ENCODE measurements around the gene OR52H1. TPM values are rescaled to one million over a fixed set of nuclear protein-coding genes. Genes with fewer than 3 reads are reported as not detected.

Gene OR52H1
- total and polyA plus RNA-seq, 9 of the 15 experiments (the other 6 are each of a cell fraction or from before 2014, with no cell fraction given) = 0.15 TPM; not detected in 8

GRCh38 chr11:5500393-5500801 is 47.9 kb downstream of the OR52H1 start (continued):
- TF ChIP-seq ATF2 (CRISPR knock-in tag; IDR thresholded peaks at IDR 0.05) (no peak), ZNF212 (CRISPR knock-in tag; IDR thresholded peaks at IDR 0.05) (no peak), ZNF57 (CRISPR knock-in tag; IDR thresholded peaks at IDR 0.05) (no peak), ZNF134 (CRISPR knock-in tag; conservative IDR thresholded peaks at IDR 0.05) (no peak), SRSF1 (IDR thresholded peaks at IDR 0.05; ENCODE audit: low read depth, low read length) (no peak), AFF1 (IDR thresholded peaks at IDR 0.05; ENCODE audit: low read depth in 1 of 2, partially characterized antibody in 2 of 2) (no peak), PPARD (CRISPR knock-in tag; IDR thresholded peaks at IDR 0.05) (no peak), GTF2F1 (IDR thresholded peaks at IDR 0.05; ENCODE audit: low read depth, low read length) (no peak), LEF1 (IDR thresholded peaks at IDR 0.05) (no peak), E2F4 (CRISPR knock-in tag; IDR thresholded peaks at IDR 0.05; ENCODE audit: low read depth) (no peak), ARID2 (IDR thresholded peaks at IDR 0.05) (no peak), HDAC6 (IDR thresholded peaks at IDR 0.05; ENCODE audit: low read depth, low read length) (no peak), ZC3H4 (CRISPR knock-in tag; IDR thresholded peaks at IDR 0.05; ENCODE audit: borderline replicate concordance) (no peak), TBP (optimal IDR thresholded peaks at IDR 0.05; ENCODE audit: low read depth, low read length) (no peak), CLOCK (CRISPR knock-in tag; IDR thresholded peaks at IDR 0.05; ENCODE audit: borderline replicate concordance) (no peak), SP1 (CRISPR knock-in tag; IDR thresholded peaks at IDR 0.05) (no peak), STAT5B (CRISPR knock-in tag; IDR thresholded peaks at IDR 0.05) (no peak), TCF7 (IDR thresholded peaks at IDR 0.05; ENCODE audit: borderline replicate concordance) (no peak), ZSCAN32 (CRISPR knock-in tag; IDR thresholded peaks at IDR 0.05) (no peak), PHF20 (IDR thresholded peaks at IDR 0.05; ENCODE audit: partially characterized antibody) (no peak), PKNOX1 (IDR thresholded peaks at IDR 0.05) (no peak)
